B cell (primary cell): ENCODE measurements around the gene SCN7A. TPM values are rescaled to one million over a fixed set of nuclear protein-coding genes. Genes with fewer than 3 reads are reported as not detected.

ENCODE experiments used
- ATAC-seq: fragments of 200-7000 bp; cut with Tn5 transposase; one replicate; pipeline ENCODE4 v1.10.0; 2021; ENCODE audit warnings: low read depth, mild to moderate bottlenecking, moderate number of reproducible peaks, moderate library complexity
- CTCF ChIA-PET: fragments of 350-600 bp; sonication (Branson Sonifier 250); formaldehyde crosslinking; loops from one replicate; lab custom pipeline; 2021; ENCODE audit warnings: antibody characterized with exemption, inconsistent platforms; lab: Charles Lee
- POLR2A ChIA-PET: fragments of 350-600 bp; sonication (Branson Sonifier 250); formaldehyde crosslinking; loops from one replicate; lab custom pipeline; 2021; ENCODE audit warnings: antibody characterized with exemption; lab: Charles Lee
- DNase-seq: peaks from one replicate; pipeline ENCODE4 v3.0.0; 2013
- H2AFZ ChIP-seq: 2 replicates; pipeline ENCODE4 v1.6.1; 2012; ENCODE audit warnings: mild to moderate bottlenecking, low read depth, low read length; ENCODE audit not compliant: insufficient read depth, poor library complexity, severe bottlenecking
- H3K27ac ChIP-seq, 2 donors: 1 replicate in 1 of 2; 2 replicates in 1 of 2; pipeline ENCODE4 v1.5.1; 2012 to 2013; ENCODE audit warnings: low read length in 2 of 2, mild to moderate bottlenecking in 2 of 2, moderate library complexity in 1 of 2
- H3K27me3 ChIP-seq, 4 experiments: fragments of 200-600 bp in 1 of 4; sonication (generic) in 1 of 4; replicated peaks in 1 of 4; 1 replicate in 2 of 4; 2 replicates in 2 of 4; pipeline versions ENCODE4 v1.6.1 to v1.7.0; 2013 to 2016; ENCODE audit warnings: low read length in 3 of 4, mild to moderate bottlenecking in 2 of 4, mixed read lengths in 1 of 4, moderate library complexity in 1 of 4; ENCODE audit not compliant: insufficient read depth in 4 of 4, control insufficient read depth in 3 of 4; ENCODE audit errors: control extremely low read depth in 1 of 4
- H3K36me3 ChIP-seq, 2 experiments: replicated peaks in 1 of 2; 1 replicate in 1 of 2; 2 replicates in 1 of 2; pipeline versions ENCODE4 v1.6.1 to v1.7.1; 2013; ENCODE audit warnings: low read length in 1 of 2; ENCODE audit not compliant: insufficient read depth in 2 of 2, control insufficient read depth in 1 of 2; ENCODE audit errors: control extremely low read depth in 1 of 2, extremely low read depth in 1 of 2
- H3K4me1 ChIP-seq, 2 donors: fragments of 200-600 bp in 1 of 2; sonication (generic) in 1 of 2; 1 replicate in 1 of 2; 2 replicates in 1 of 2; pipeline versions ENCODE4 v1.5.1 to v1.6.1; 2013 to 2017; ENCODE audit warnings: low read length in 2 of 2; ENCODE audit not compliant: control insufficient read depth in 2 of 2, insufficient read depth in 2 of 2
- H3K4me2 ChIP-seq: replicated peaks from 2 replicates; pipeline ENCODE3; 2012; ENCODE audit warnings: mild to moderate bottlenecking, low read depth, low read length; ENCODE audit not compliant: poor library complexity, severe bottlenecking
- H3K4me3 ChIP-seq, 5 experiments: fragments of 200-600 bp in 1 of 5; sonication (generic) in 1 of 5; 1 replicate in 3 of 5; 2 replicates in 2 of 5; pipeline versions ENCODE4 v1.5.1 to v1.7.0; 2011 to 2016; ENCODE audit warnings: low read length in 4 of 5, mild to moderate bottlenecking in 4 of 5, low read depth in 2 of 5, control low read depth in 1 of 5, moderate library complexity in 1 of 5; ENCODE audit not compliant: insufficient read depth in 1 of 5; ENCODE audit errors: control extremely low read depth in 1 of 5, extremely low read depth in 1 of 5
- H3K79me2 ChIP-seq: fragments of 200-600 bp; sonication (generic); one replicate; pipeline ENCODE4 v1.6.0; 2016; ENCODE audit warnings: low read length; ENCODE audit not compliant: control insufficient read depth, insufficient read depth
- H3K9ac ChIP-seq: fragments of 200-600 bp; sonication (generic); 2 replicates; pipeline ENCODE4 v1.6.1; 2017; ENCODE audit warnings: mild to moderate bottlenecking, low read length, moderate library complexity
- H3K9me3 ChIP-seq, 3 donors: one replicate each; pipeline versions ENCODE4 v1.6.1 to v1.7.1; 2013; ENCODE audit warnings: low read length in 2 of 3; ENCODE audit not compliant: control insufficient read depth in 2 of 3, insufficient read depth in 1 of 3; ENCODE audit errors: control extremely low read depth in 1 of 3
- H4K20me1 ChIP-seq: 2 replicates; pipeline ENCODE4 v1.6.0; 2012; ENCODE audit warnings: mild to moderate bottlenecking, low read length; ENCODE audit not compliant: insufficient read depth, control insufficient read depth, poor library complexity, severe bottlenecking
- H3K27ac Mint-ChIP-seq: one replicate; pipeline ENCODE4 v1.8.0; 2021; ENCODE audit warnings: mixed read lengths
- H3K27me3 Mint-ChIP-seq: one replicate; pipeline ENCODE4 v1.8.0; 2021; ENCODE audit warnings: mixed read lengths
- H3K4me1 Mint-ChIP-seq: one replicate; pipeline ENCODE4 v1.8.0; 2021; ENCODE audit warnings: mixed read lengths
- H3K4me3 Mint-ChIP-seq: one replicate; pipeline ENCODE4 v1.8.0; 2021; ENCODE audit warnings: mixed read lengths
- H3K9me3 Mint-ChIP-seq: one replicate; pipeline ENCODE4 v1.8.0; 2022; ENCODE audit warnings: mixed read lengths; ENCODE audit not compliant: insufficient read depth
- CTCF ChIP-seq: fragments of 200-600 bp; IDR thresholded peaks from one replicate; pipeline ENCODE4 v1.8.0; 2022; ENCODE audit warnings: antibody characterized with exemption, mild to moderate bottlenecking
- EZH2 ChIP-seq: IDR thresholded peaks from 2 replicates; pipeline ENCODE4 v1.6.1; 2012; ENCODE audit warnings: borderline replicate concordance, low read depth, mild to moderate bottlenecking, moderate library complexity, low read length; ENCODE audit not compliant: insufficient read depth, poor library complexity, severe bottlenecking
- WGBS: methylation state at CpG from one replicate; pipeline ENCODE4 v1.1.5; 2013; ENCODE audit warnings: missing lambda C conversion rate; ENCODE audit not compliant: insufficient coverage; 5-methylcytosine and 5-hydroxymethylcytosine counted together
- intact Hi-C: fragments of 100-400 bp; cut with micrococcal nuclease; formaldehyde crosslinking; loops from one replicate; pipeline ENCODE4 v1.10.0; 2022
- polyA plus RNA-seq: library from polyadenylated mRNA; depleted of rRNA; stranded (reverse); fragments of >200 nt; gene quantifications from 2 replicates; pipeline ENCODE4 v1.2.3, GENCODE V29; 2012
- total RNA-seq, 2 donors: library from RNA; stranded (reverse); fragments of 120-200 nt in 1 of 2; gene quantifications; 1 replicate in 1 of 2; 2 replicates in 1 of 2; pipeline versions ENCODE4 v1.2.3 to v1.2.4, GENCODE V29; 2013 to 2022

Gene SCN7A
- total and polyA plus RNA-seq, 2 donors (not counting 1 experiment from before 2014, with no cell fraction given) = not detected

DNA sequence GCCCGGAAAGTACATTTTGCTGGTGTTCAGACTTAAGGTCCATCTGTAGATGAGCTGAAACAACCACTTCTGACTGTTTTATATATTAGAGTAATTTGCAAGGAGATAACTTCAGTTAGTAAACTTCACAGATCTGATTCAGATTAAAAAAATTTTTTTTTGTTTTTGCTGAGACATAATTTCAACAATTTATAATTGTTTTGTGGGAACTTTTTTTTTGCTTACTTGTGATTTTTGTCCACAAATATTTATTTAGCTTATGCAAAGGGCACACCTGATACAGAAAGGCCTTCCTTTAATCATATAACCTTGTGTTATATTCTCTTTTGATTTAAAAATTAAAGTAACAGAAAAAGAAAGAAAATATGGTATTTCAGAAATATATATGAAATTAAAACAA, 108.7 kb downstream of the SCN7A start:
- H3K27me3 Mint-ChIP-seq = no peaks in the 10 kb centered on the region
- H3K9me3 ChIP-seq = no peaks in the 10 kb centered on the region
- H3K4me1 ChIP-seq = no peaks in the 10 kb centered on the region
- DNase-seq (no peak), ATAC-seq (no peak)
- H3K4me3 Mint-ChIP-seq = no peak overlapping the region
- CTCF ChIA-PET = interaction anchor here (1.4 kb wide), 1 partner anchor 9 kb away, joined by 5 read pairs; no protein-coding TSS in a partner anchor
- H3K9ac ChIP-seq = no peak overlapping the region
- H3K36me3 ChIP-seq = no peaks in the 10 kb centered on the region
- H3K4me2 ChIP-seq = no peak overlapping the region
- intact Hi-C loops = no loop called here
- no peak overlapping the region for H3K27ac Mint-ChIP-seq
- H3K27me3 ChIP-seq = no peaks in the 10 kb centered on the region
- H3K4me3 ChIP-seq = no peak overlapping the region
- no peak for TF ChIP-seq EZH2
- no peak for TF ChIP-seq CTCF
- H3K27ac ChIP-seq = no peak overlapping the region
- POLR2A ChIA-PET = no interaction called here
- H4K20me1 ChIP-seq = no peaks in the 10 kb centered on the region
- H3K4me1 Mint-ChIP-seq = no peaks in the 10 kb centered on the region
- no peaks in the 10 kb centered on the region for H3K79me2 ChIP-seq
- WGBS = no CpG with 5 or more reads among the region's 1 CpG
- H2AFZ ChIP-seq = no peak overlapping the region
- H3K9me3 Mint-ChIP-seq = no peaks in the 10 kb centered on the region

DNA sequence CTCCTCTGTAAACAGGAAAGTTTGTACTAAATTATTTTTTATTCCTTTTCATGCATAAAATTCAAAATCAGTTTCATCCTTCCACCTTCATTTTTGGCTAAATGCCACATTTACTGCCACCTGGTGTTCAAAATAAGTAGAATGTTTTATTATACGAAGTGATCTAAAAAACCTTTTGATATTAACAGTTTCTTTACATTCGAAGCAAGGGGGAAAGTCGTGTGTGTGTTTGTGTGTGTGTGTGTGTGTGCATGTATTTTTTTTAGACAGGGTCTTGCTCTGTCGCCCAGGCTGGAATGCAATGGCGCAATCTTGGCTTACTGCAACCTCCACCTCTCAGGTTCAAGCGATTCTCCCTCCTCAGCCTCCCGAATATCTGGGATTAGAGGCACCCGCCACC, 109.3 kb downstream of the SCN7A start:
- H3K9me3 Mint-ChIP-seq = no peaks in the 10 kb centered on the region
- peaks cover 3% of the 10 kb centered on the region for H3K27me3 Mint-ChIP-seq
- 94% methylated on average over 2 of the region's 8 CpGs for WGBS
- intact Hi-C loops = no loop called here
- Histone ChIP-seq H3K9me3 (no peaks in the 10 kb centered on the region), H3K27ac (no peak overlapping the region), H3K27me3 (no peaks in the 10 kb centered on the region), H3K4me2 (no peak overlapping the region), H4K20me1 (no peaks in the 10 kb centered on the region), H3K4me1 (no peaks in the 10 kb centered on the region), H3K9ac (no peak overlapping the region), H3K79me2 (no peaks in the 10 kb centered on the region), H3K36me3 (no peaks in the 10 kb centered on the region), H2AFZ (no peak overlapping the region), H3K4me3 (no peak overlapping the region)
- H3K4me3 Mint-ChIP-seq = no peak overlapping the region
- ChIA-PET CTCF (interaction anchor here (1.4 kb wide), 1 partner anchor 9 kb away, joined by 5 read pairs; no protein-coding TSS in a partner anchor), POLR2A (no interaction called here)
- peak; percentile 36 for TF ChIP-seq CTCF
- no peak for TF ChIP-seq EZH2
- H3K4me1 Mint-ChIP-seq = no peaks in the 10 kb centered on the region
- DNase-seq (peak; percentile 3), ATAC-seq (no peak)
- no peak overlapping the region for H3K27ac Mint-ChIP-seq
